GM12892 (cell line): ENCODE measurements around the gene SULT1A1.
"Not testable (repeated sequence)": the region's sequence is repeated elsewhere in the genome, so short reads cannot be mapped to it uniquely, and the experiment has no call there.

Source experiments
- POLR2A ChIP-seq: IDR thresholded peaks from 2 replicates; pipeline ENCODE4 v1.6.1; 2011; ENCODE audit warnings: low read depth, low read length, control low read depth
- TAF1 ChIP-seq: IDR thresholded peaks from 2 replicates; pipeline ENCODE4 v1.6.1; 2011; ENCODE audit warnings: low read depth, mild to moderate bottlenecking, control low read depth, low read length, borderline replicate concordance

DNA sequence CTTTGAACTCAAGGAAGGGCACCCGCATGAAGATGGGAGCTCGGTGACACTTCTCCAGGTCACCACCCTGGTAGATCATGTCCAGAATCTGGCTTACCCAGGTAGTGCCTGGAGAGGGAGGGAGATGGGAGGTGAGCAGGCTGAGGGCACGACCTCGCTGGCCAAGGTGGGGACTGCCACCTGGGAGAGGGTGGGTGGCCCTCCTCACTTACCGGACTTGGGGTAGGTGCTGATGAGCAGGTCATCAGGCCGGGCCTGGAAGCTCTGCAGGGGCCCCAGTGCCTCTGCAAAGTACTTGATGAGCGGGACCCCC lies 1.4 kb downstream of the SULT1A1 start:
- not testable (repeated sequence) for TF ChIP-seq POLR2A, TAF1
